Measurements from ENCODE around the gene LRFN4. TPM values are rescaled to one million over a fixed set of nuclear protein-coding genes. Genes with fewer than 3 reads are reported as not detected.
A peak's percentile ranks its signal among the peaks of the same experiment; 100 is the strongest.

The LRFN4 gene
- total and polyA plus RNA-seq, 2 of the 13 experiments (the other 11 are each of a cell fraction or from before 2014, with no cell fraction given): 1.3 to 6.8 TPM

DNA sequence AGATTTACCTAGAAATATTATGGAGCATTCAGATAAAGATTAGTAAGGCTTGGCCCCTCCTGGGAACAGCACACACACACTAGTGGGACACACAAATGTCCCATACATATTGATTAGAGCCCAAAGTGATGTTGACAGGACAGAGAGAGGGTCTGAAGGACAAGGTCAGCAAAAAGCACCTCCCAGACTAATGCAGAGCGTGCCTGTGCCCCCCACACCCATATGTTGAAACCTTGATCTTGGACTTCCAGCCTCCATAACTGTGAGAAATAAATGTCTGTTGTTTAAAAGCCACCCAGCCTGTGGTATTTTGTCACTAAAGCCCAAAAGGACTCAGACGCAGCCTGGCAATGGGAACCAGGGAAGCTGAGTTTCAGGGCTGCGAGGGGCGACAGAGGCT lies 27.6 kb downstream of the LRFN4 start (continued):
- TF ChIP-seq, protein P1, sequence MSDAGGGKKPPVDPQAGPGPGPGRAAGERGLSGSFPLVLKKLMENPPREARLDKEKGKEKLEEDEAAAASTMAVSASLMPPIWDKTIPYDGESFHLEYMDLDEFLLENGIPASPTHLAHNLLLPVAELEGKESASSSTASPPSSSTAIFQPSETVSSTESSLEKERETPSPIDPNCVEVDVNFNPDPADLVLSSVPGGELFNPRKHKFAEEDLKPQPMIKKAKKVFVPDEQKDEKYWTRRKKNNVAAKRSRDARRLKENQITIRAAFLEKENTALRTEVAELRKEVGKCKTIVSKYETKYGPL (CRISPR knock-in tag; IDR thresholded peaks at IDR 0.05): no peak
- TF ChIP-seq, protein P2, sequence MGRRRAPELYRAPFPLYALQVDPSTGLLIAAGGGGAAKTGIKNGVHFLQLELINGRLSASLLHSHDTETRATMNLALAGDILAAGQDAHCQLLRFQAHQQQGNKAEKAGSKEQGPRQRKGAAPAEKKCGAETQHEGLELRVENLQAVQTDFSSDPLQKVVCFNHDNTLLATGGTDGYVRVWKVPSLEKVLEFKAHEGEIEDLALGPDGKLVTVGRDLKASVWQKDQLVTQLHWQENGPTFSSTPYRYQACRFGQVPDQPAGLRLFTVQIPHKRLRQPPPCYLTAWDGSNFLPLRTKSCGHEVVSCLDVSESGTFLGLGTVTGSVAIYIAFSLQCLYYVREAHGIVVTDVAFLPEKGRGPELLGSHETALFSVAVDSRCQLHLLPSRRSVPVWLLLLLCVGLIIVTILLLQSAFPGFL (CRISPR knock-in tag; IDR thresholded peaks at IDR 0.05): no peak
- TF ChIP-seq MXD4 (CRISPR knock-in tag; IDR thresholded peaks at IDR 0.05): no peak
- 0 out of 2 replicates have a peak, but pooled peaks have one; percentile 24 for TF ChIP-seq REPIN1 (CRISPR knock-in tag; IDR thresholded peaks at IDR 0.05; ENCODE audit: borderline replicate concordance, low read depth)
- TF ChIP-seq, protein P3, sequence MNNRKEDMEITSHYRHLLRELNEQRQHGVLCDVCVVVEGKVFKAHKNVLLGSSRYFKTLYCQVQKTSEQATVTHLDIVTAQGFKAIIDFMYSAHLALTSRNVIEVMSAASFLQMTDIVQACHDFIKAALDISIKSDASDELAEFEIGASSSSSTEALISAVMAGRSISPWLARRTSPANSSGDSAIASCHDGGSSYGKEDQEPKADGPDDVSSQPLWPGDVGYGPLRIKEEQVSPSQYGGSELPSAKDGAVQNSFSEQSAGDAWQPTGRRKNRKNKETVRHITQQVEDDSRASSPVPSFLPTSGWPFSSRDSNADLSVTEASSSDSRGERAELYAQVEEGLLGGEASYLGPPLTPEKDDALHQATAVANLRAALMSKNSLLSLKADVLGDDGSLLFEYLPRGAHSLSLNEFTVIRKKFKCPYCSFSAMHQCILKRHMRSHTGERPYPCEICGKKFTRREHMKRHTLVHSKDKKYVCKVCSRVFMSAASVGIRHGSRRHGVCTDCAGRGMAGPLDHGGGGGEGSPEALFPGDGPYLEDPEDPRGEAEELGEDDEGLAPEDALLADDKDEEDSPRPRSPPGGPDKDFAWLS (CRISPR knock-in tag; IDR thresholded peaks at IDR 0.05; ENCODE audit: borderline replicate concordance): no peak
- TF ChIP-seq, protein P4, sequence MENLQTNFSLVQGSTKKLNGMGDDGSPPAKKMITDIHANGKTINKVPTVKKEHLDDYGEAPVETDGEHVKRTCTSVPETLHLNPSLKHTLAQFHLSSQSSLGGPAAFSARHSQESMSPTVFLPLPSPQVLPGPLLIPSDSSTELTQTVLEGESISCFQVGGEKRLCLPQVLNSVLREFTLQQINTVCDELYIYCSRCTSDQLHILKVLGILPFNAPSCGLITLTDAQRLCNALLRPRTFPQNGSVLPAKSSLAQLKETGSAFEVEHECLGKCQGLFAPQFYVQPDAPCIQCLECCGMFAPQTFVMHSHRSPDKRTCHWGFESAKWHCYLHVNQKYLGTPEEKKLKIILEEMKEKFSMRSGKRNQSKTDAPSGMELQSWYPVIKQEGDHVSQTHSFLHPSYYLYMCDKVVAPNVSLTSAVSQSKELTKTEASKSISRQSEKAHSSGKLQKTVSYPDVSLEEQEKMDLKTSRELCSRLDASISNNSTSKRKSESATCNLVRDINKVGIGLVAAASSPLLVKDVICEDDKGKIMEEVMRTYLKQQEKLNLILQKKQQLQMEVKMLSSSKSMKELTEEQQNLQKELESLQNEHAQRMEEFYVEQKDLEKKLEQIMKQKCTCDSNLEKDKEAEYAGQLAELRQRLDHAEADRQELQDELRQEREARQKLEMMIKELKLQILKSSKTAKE (CRISPR knock-in tag; IDR thresholded peaks at IDR 0.05; ENCODE audit: borderline replicate concordance): peak; percentile 89
- TF ChIP-seq ZNF44 (CRISPR knock-in tag; IDR thresholded peaks at IDR 0.05): 0 out of 2 replicates have a peak, but pooled peaks have one; percentile 35
- TF ChIP-seq MAFF (IDR thresholded peaks at IDR 0.05; ENCODE audit: low read depth, low read length): peak; percentile 55
- TF ChIP-seq RFXANK (CRISPR knock-in tag; IDR thresholded peaks at IDR 0.05): no peak
- TF ChIP-seq SUZ12 (IDR thresholded peaks at IDR 0.05; ENCODE audit: low read depth, low read length): no peak
- TF ChIP-seq HCFC1 (IDR thresholded peaks at IDR 0.05; ENCODE audit: low read depth, low read length): no peak
- TF ChIP-seq THAP11 (CRISPR knock-in tag; IDR thresholded peaks at IDR 0.05): no peak
- no peak for TF ChIP-seq MXI1 (IDR thresholded peaks at IDR 0.05; ENCODE audit: borderline replicate concordance, low read depth, low read length)
- no peak for TF ChIP-seq HMG20A (CRISPR knock-in tag; IDR thresholded peaks at IDR 0.05; ENCODE audit: borderline replicate concordance)
- TF ChIP-seq RBAK (CRISPR knock-in tag; IDR thresholded peaks at IDR 0.05): no peak
- peak; percentile 17; the same call in 1 of the 2 replicates for TF ChIP-seq ZNF556 (CRISPR knock-in tag; IDR thresholded peaks at IDR 0.05; ENCODE audit: borderline replicate concordance)
- TF ChIP-seq FLYWCH1 (CRISPR knock-in tag; IDR thresholded peaks at IDR 0.05): no peak
- TF ChIP-seq, protein P5, sequence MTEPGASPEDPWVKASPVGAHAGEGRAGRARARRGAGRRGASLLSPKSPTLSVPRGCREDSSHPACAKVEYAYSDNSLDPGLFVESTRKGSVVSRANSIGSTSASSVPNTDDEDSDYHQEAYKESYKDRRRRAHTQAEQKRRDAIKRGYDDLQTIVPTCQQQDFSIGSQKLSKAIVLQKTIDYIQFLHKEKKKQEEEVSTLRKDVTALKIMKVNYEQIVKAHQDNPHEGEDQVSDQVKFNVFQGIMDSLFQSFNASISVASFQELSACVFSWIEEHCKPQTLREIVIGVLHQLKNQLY (CRISPR knock-in tag; IDR thresholded peaks at IDR 0.05): no peak
- TF ChIP-seq NRL (CRISPR knock-in tag; IDR thresholded peaks at IDR 0.05; ENCODE audit: borderline replicate concordance): no peak
- TF ChIP-seq DR1 (CRISPR knock-in tag; IDR thresholded peaks at IDR 0.05): no peak
- TF ChIP-seq, protein P6, sequence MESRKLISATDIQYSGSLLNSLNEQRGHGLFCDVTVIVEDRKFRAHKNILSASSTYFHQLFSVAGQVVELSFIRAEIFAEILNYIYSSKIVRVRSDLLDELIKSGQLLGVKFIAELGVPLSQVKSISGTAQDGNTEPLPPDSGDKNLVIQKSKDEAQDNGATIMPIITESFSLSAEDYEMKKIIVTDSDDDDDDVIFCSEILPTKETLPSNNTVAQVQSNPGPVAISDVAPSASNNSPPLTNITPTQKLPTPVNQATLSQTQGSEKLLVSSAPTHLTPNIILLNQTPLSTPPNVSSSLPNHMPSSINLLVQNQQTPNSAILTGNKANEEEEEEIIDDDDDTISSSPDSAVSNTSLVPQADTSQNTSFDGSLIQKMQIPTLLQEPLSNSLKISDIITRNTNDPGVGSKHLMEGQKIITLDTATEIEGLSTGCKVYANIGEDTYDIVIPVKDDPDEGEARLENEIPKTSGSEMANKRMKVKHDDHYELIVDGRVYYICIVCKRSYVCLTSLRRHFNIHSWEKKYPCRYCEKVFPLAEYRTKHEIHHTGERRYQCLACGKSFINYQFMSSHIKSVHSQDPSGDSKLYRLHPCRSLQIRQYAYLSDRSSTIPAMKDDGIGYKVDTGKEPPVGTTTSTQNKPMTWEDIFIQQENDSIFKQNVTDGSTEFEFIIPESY (CRISPR knock-in tag; IDR thresholded peaks at IDR 0.05): no peak
- TF ChIP-seq ZNF432 (CRISPR knock-in tag; IDR thresholded peaks at IDR 0.05; ENCODE audit: borderline replicate concordance): no peak
- no peak for TF ChIP-seq TARDBP (CRISPR knock-in tag; IDR thresholded peaks at IDR 0.05)
- TF ChIP-seq ZNF430 (CRISPR knock-in tag; IDR thresholded peaks at IDR 0.05): no peak
- no peak for TF ChIP-seq TOE1 (CRISPR knock-in tag; IDR thresholded peaks at IDR 0.05)
